Pancreas (tissue), 10 donors: ENCODE results near the gene GDPD5. TPM values are rescaled to one million over a fixed set of nuclear protein-coding genes. Genes with fewer than 3 reads are reported as not detected.
A peak's percentile ranks its signal among the peaks of the same experiment; 100 is the strongest.

ENCODE experiments used
- ATAC-seq, 4 donors: fragments of 200-7000 bp; cut with Tn5 transposase; one replicate each; pipeline versions ENCODE4 v1.8.0 to v1.9.1; 2020; ENCODE audit warnings: mild to moderate bottlenecking in 4 of 4, moderate library complexity in 4 of 4
- DNase-seq, 6 donors: peaks; one replicate each; pipeline ENCODE4 v3.0.0-alpha.2; 2020
- FAIRE-seq: peaks from 2 replicates; lab custom pipeline; 2012; peaks lifted over from hg19 to GRCh38; lab: Jason Lieb, UNC
- H3K27ac ChIP-seq, 4 donors: fragments of 200-600 bp; sonication (generic); 1 replicate in 3 of 4; 2 replicates in 1 of 4; pipeline versions ENCODE4 v1.5.0 to v1.8.0; 2020
- H3K27me3 ChIP-seq, 4 donors: fragments of 200-600 bp; one replicate each; pipeline ENCODE4 v1.8.0; 2021
- H3K36me3 ChIP-seq, 3 donors: fragments of 200-600 bp; sonication (generic) in 1 of 3; one replicate each; pipeline versions ENCODE4 v1.5.0 to v1.8.0; 2020 to 2021
- H3K4me1 ChIP-seq, 3 donors: fragments of 200-600 bp; one replicate each; pipeline ENCODE4 v1.8.0; 2021
- H3K4me3 ChIP-seq, 4 donors: fragments of 200-600 bp; sonication (generic) in 2 of 4; one replicate each; pipeline versions ENCODE4 v1.5.0 to v1.8.0; 2020 to 2021
- H3K9me3 ChIP-seq, 4 donors: fragments of 200-600 bp; one replicate each; pipeline ENCODE4 v1.8.0; 2021
- WGBS, 2 donors: extraction: QIAGEN DNeasy Blood & Tissue Kit; methylation state at CpG; one replicate each; pipeline ENCODE4 v1.1.7; 2013; 5-methylcytosine and 5-hydroxymethylcytosine counted together
- intact Hi-C, 3 donors: fragments of 100-400 bp; cut with DNase I; formaldehyde crosslinking; loops; one replicate each; pipeline versions ENCODE4 v1.11.1 to v1.14.2; 2022
- polyA plus RNA-seq, 2 donors: library from polyadenylated mRNA; stranded (reverse); fragments of 200-250 nt; gene quantifications; one replicate each; pipeline ENCODE4 v1.2.3, GENCODE V29; 2013
- total RNA-seq, 6 donors: library from RNA; stranded (reverse); fragmentation: NEBNext Ultra II Directional in 4 of 6; extraction: Animal tissue kit (Norgen Biotek cat#: 25700) in 4 of 6; gene quantifications; one replicate each; pipeline versions ENCODE4 v1.2.1 to v1.2.4, GENCODE V29; 2021 to 2023
- TF ChIP-seq, protein P1 (sequence below), 4 donors: fragments of 200-600 bp; sonication (generic) in 3 of 4; IDR thresholded peaks; one replicate each; pipeline versions ENCODE4 v1.5.0 to v1.8.0; 2021; ENCODE audit warnings: antibody characterized with exemption in 4 of 4
- donor health status: healthy with polysubstance abuse.
- donor health status: DM: no; HTN: no; CAD: no; lungs with moderate emphysema.
- donor health status: DM: no; HTN: no; CAD: no.
- donor health status: control.
- donor health status: control.
- donor health status: Bipolar disorder and iron deficiency.
- donor health status: DM: yes; HTN: yes; CAD: no.
- donor health status: DM: no; HTN: no; CAD: no.
- donor health status: DM: no; HTN: no; CAD: no.
- donor health status: DM: yes; HTN: yes; CAD: no.

GDPD5 gene
- total and polyA plus RNA-seq, 8 donors: 24.3 to 92.9 (median 32.7) TPM

DNA sequence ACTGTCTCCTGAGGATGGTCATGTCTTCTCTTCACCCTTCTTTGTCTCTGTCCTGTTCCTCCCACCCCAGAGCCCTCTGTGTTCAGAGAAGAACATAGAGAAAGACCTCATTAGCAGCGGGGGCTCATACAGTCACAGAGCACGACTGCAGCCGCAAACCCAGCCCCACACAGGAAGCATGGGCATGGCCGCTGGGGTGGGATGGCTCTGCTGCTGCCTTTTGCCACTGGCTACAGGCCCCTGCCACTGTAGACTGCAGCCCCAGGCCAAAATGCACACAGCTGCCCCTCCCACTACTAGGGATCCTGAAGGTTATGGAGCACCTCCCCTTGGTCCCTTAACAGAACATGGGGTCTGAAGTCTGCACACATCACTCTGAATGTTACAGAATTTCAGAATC lies 57.9 kb downstream of the GDPD5 start:
- DNase-seq (peak in 2 of 6 donors; percentile 4 to 47), ATAC-seq (no peak), FAIRE-seq (no peak)
- intact Hi-C loops: no loop called here
- TF ChIP-seq, protein P1, sequence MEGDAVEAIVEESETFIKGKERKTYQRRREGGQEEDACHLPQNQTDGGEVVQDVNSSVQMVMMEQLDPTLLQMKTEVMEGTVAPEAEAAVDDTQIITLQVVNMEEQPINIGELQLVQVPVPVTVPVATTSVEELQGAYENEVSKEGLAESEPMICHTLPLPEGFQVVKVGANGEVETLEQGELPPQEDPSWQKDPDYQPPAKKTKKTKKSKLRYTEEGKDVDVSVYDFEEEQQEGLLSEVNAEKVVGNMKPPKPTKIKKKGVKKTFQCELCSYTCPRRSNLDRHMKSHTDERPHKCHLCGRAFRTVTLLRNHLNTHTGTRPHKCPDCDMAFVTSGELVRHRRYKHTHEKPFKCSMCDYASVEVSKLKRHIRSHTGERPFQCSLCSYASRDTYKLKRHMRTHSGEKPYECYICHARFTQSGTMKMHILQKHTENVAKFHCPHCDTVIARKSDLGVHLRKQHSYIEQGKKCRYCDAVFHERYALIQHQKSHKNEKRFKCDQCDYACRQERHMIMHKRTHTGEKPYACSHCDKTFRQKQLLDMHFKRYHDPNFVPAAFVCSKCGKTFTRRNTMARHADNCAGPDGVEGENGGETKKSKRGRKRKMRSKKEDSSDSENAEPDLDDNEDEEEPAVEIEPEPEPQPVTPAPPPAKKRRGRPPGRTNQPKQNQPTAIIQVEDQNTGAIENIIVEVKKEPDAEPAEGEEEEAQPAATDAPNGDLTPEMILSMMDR (IDR thresholded peaks at IDR 0.05): no peak
- Histone ChIP-seq H3K4me3 (no peak overlapping the region), H3K4me1 (no peaks in the 10 kb centered on the region), H3K27me3 (no peaks in the 10 kb centered on the region), H3K27ac (no peak overlapping the region), H3K36me3 (no peaks in the 10 kb centered on the region), H3K9me3 (no peaks in the 10 kb centered on the region)
- WGBS, 2 donors: 90 to 91% methylated on average over 4 of the region's 4 CpGs

DNA sequence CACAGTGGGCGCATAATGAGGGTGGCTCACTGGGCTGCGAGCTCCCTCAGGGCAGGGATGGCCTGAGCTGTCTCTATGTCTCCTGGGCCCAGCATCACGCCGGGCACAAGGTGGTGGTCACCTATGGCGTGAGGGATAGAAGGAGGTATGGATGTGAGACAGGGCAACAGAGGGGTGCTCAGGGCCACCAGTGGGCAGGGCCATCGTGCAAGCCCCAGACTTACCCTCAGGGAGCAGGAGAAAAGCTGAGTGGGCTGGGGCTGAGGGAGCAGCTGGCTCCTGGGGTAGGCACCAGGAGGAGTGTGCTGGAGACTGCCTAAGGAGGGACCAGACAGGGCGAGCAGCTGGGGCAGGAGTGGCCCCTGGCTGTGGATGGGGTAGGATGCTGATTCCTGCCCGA lies 58.4 kb downstream of the GDPD5 start:
- TF ChIP-seq, protein P1 (IDR thresholded peaks at IDR 0.05): no peak
- Histone ChIP-seq H3K27ac (no peak overlapping the region), H3K9me3 (no peaks in the 10 kb centered on the region), H3K4me3 (no peak overlapping the region), H3K36me3 (no peaks in the 10 kb centered on the region), H3K4me1 (no peaks in the 10 kb centered on the region), H3K27me3 (no peaks in the 10 kb centered on the region)
- DNase-seq (peak in 1 of 6 donors; percentile 40), ATAC-seq (no peak), FAIRE-seq (no peak)
- WGBS, 2 donors: 93 to 97% methylated on average over 8 of the region's 8 CpGs
- intact Hi-C loops: no loop called here

DNA sequence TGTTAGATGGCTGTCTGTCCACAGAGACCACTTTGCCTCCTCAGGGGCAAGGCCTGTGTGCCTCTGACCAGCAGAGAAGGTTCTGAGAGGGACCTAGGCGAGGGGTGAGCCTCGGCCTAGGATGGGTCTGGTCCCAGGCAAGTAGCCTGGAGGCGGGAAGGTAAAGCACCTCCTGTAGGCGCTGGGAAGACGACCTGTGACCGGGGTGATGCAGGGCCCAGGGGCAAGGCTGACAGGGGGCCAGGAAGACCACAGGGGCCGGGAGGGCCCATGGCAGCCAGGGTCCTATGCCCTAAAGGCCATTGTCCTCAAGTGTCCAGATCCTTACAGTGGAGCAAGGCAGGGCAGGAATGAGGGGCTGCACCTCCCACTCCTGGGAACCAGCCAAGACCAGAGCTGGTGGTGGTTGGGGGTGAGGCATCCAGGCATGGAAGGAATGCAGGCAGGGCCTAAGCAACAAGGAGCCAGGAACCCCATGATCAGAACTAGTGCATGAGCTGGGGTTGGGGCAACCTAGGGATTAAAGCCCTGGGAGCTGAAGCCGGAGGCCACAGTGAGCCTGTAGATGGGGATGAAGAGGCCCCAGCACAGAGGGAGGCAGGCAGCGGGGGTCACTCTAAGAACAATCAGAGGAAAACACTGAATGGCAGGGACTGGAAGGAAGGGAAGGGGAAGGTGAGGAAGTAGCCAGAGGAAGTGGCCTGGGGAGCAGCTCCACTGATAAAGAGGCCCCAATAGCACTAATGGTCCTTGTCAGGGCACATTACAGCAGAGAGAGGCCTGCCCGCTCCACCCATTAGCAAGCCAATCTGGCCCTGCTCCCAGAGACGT lies 59.8 kb downstream of the GDPD5 start:
- H3K27me3 ChIP-seq: no peaks in the 10 kb centered on the region
- WGBS, 2 donors: 92% methylated on average over 11 of the region's 11 CpGs
- no peaks in the 10 kb centered on the region for H3K36me3 ChIP-seq
- peak in 1 of 6 donors; percentile 61 for DNase-seq
- intact Hi-C loops: no loop called here
- TF ChIP-seq, protein P1 (IDR thresholded peaks at IDR 0.05): no peak
- no peak for ATAC-seq
- H3K4me3 ChIP-seq: no peak overlapping the region
- no peaks in the 10 kb centered on the region for H3K4me1 ChIP-seq
- H3K9me3 ChIP-seq: no peaks in the 10 kb centered on the region
- no peak overlapping the region for H3K27ac ChIP-seq
- no peak for FAIRE-seq

DNA sequence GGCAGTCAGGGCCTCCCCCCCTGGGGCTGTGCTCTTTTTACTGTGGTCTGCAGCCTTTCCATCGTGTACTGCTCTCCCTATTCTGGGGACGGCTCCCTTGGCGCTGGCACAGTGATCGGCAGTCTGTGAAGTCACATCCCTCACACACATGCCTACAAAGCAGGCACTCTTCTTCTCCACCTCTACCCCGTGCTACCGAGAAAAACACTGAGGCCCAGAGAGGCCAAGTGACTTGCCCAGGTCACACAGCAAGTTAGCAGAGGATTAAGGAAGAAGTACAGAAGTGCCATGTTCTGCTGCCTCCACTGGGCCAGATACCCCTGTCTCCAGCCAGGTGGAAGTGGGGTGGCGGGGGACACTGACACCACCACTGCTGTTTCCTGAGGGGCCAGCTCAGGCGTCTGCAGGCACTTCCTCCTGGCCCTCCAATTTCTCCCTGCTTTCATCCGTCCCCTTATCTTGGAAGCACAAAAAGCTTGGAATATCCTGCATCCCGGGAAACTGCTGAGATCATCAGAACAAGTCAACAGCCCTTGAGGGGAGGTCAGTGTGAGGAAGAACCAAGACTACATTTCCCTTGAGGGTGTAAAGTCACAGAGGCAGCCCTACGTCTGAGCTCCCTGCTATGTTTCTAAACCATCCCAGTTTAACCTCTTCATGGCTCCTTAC lies 62.5 kb downstream of the GDPD5 start:
- ATAC-seq (no peak), FAIRE-seq (no peak), DNase-seq (peak in 1 of 6 donors; percentile 25)
- no peaks in the 10 kb centered on the region for H3K9me3 ChIP-seq
- no peaks in the 10 kb centered on the region for H3K27me3 ChIP-seq
- no peaks in the 10 kb centered on the region for H3K4me1 ChIP-seq
- H3K36me3 ChIP-seq: no peaks in the 10 kb centered on the region
- H3K4me3 ChIP-seq: no peak overlapping the region
- TF ChIP-seq, protein P1 (IDR thresholded peaks at IDR 0.05): no peak
- WGBS, 2 donors: 75 to 85% methylated on average over 11 of the region's 11 CpGs
- H3K27ac ChIP-seq: no peak overlapping the region
- intact Hi-C loops: no loop called here
